Urinary bladder (tissue), 4 donors: ENCODE data around the gene SLC5A11. TPM values are rescaled to one million over a fixed set of nuclear protein-coding genes. Genes with fewer than 3 reads are reported as not detected.

ENCODE experiments used
- DNase-seq: peaks from one replicate; pipeline ENCODE4 v3.0.0-alpha.2; 2015; ENCODE audit errors: extremely low spot score
- H3K27ac ChIP-seq: one replicate; pipeline ENCODE4 v1.5.1; 2013; ENCODE audit warnings: low read depth, mild to moderate bottlenecking, moderate library complexity
- H3K36me3 ChIP-seq: one replicate; pipeline ENCODE4 v1.6.1; 2013; ENCODE audit warnings: mild to moderate bottlenecking, moderate library complexity; ENCODE audit not compliant: insufficient read depth
- H3K4me1 ChIP-seq: one replicate; pipeline ENCODE4 v1.6.1; 2013; ENCODE audit warnings: mild to moderate bottlenecking, moderate library complexity; ENCODE audit not compliant: insufficient read depth
- H3K4me3 ChIP-seq: one replicate; pipeline ENCODE4 v1.5.1; 2013; ENCODE audit warnings: low read depth, low read length
- WGBS: extraction: QIAGEN DNeasy Blood & Tissue Kit; methylation state at CpG from one replicate; pipeline ENCODE4 v1.1.7; 2013; 5-methylcytosine and 5-hydroxymethylcytosine counted together
- polyA plus RNA-seq: library from polyadenylated mRNA; stranded (reverse); fragments of 200-250 nt; gene quantifications from one replicate; pipeline ENCODE4 v1.2.3, GENCODE V29; 2013
- total RNA-seq: library from RNA; depleted of rRNA; stranded (reverse); fragments of >200 nt; gene quantifications from one replicate; pipeline ENCODE4 v1.2.3, GENCODE V29; 2014
- donor health status: healthy with polysubstance abuse.
- donor health status: healthy.

SLC5A11 gene
- total and polyA plus RNA-seq, 2 donors: 0.03 TPM; not detected in 1

GRCh38 chr16:24955975-24956731, 110.4 kb downstream of the SLC5A11 start:
- WGBS: 82% methylated on average over 11 of the region's 11 CpGs
- Histone ChIP-seq H3K27ac (no peak overlapping the region), H3K4me1 (no peaks in the 10 kb centered on the region), H3K36me3 (peaks cover 2% of the 10 kb centered on the region), H3K4me3 (no peak overlapping the region)
- no peak for DNase-seq

DNA sequence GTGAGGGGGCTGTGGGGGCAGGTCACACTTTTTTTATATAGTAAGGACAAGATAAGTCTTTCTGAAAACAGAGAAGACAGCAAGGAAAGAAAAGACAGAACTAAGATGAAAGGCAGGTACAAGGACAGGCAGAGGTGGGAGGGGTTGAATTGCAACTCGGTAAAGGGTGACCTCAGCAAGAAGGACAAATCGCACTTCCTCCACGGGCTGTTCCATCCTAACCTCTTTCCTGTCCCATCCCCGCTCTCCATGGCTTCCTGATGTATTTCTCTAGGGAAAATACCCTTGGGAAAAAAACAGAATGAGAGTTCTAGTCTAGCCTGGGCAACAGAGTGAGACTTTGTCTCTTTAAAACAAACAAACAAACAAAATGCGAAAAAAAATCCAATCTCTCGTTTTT, 112.1 kb downstream of the SLC5A11 start:
- Histone ChIP-seq H3K4me3 (no peak overlapping the region), H3K27ac (no peak overlapping the region), H3K4me1 (no peaks in the 10 kb centered on the region), H3K36me3 (peaks cover 5% of the 10 kb centered on the region)
- no peak for DNase-seq
- 72% methylated on average over 6 of the region's 6 CpGs for WGBS

Other genes starting within 250 kb of the SLC5A11 start
- gene TNRC6A, start 116.3 kb upstream of the SLC5A11 start, total RNA-seq: 72.8 TPM
- 20.9 TPM for gene TNRC6A, start 116.3 kb upstream of the SLC5A11 start, polyA plus RNA-seq
- gene ARHGAP17, start 169.4 kb downstream of the SLC5A11 start, total RNA-seq: 55.6 TPM
- 30.9 TPM for gene ARHGAP17, start 169.4 kb downstream of the SLC5A11 start, polyA plus RNA-seq